ENCODE results near the gene CPM.

CPM gene

DNA sequence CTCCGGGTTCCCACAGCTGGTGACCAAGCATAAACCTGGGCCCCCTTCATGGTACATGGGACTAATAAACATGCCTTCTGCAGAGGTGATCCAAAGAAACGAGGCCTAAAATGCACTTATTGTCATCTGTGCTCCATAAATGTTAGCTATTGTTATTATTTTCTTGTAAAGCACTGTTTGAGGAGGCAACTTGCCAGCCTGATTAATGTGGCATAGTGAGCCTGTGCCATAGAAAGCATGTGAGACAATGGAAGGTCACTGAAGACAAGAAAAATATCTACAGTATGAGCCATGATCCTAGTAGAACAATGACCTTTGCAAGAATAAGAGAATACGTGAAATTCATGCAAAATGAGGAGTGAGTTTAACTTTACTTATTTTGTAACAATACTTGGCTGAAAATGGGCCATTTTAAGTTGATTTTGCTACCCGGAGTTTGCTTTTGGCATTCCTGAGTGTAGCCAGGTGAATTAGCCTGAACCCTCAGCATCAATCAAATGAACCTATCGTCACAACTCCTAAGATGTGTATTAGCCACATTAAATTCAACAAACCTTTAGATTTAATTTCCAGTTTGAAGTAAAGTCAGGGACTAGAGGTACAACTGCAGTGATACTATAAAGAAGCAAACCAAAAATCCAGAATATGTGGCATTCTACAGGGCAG is 52.2 kb downstream of the CPM start:
- DNase-seq: peak in 2 of 56 donors; percentile 12 to 20

DNA sequence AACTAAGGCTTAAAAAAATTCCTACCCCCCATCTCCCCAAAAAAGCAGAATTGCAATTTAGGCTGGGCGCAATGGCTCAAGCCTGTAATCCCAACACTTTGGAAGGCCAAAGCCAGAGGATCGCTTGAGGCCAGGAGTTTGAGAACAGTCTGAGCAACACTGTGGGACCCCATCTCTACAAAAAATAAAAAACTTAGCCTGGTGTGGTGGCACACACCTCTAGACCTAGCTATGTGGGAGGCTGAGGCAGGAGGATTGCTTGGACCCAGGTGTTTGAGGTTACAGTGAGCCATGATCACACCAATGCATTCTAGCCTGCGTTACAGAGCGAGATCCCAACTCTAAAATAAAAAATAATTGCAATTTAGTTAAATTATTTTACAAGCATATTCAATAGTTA is 54.1 kb downstream of the CPM start:
- DNase-seq: no peak

DNA sequence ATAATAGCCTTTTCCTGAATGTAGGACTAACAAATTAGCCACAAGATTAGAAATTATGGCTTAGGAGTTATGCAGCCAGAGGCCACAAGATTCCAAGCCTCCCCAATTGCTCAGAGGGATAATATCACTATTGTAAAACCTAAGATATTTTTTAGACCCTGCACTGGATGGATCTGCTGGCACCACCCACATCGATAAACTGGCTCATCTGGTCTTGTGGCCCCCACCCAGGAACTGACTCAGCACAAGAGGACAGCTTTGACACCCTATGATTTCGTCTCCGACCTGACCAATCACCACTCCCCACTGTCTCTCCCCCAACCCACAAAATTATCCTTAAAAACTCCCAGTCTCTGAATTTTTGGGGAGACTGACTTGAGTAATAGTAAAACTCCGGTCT is 54.7 kb downstream of the CPM start:
- no peak for DNase-seq

DNA sequence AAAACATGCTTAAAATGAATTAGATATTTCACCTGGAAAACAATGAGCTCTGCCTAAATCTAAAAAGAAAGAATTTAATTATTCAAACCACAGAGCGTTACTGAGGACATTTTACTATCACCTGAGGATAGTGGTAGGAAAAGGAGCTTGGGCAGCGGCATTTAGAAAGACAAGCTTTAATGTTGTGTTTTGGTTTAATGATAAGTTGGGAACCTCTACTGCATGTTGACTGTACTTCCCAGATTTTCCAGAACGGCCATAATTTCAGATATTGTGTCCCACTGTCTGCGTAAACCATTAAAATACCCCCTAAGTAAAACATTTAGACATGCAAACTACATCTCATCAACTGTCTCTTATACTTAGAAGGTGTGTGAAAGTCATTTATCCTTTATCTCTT is 55.4 kb downstream of the CPM start:
- DNase-seq: no peak

DNA sequence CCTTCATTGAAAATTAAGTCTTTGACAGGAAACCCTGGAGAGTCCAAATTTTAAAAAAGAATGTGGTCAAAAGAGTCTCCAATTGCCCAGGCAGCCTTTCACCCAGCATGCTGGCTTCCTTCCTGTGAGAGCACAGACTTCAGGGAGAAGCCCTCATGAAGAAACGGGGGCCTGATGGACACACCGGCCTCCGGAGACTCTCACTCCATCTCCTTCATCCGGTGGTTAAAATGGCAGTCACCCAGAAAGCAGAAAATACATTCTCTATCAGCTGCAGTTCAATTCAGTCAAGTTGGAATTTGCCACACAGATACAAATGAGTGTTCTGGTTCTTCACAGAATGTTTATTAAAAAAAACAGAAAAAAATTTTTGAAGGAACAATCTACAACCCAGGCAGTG is 56.5 kb downstream of the CPM start:
- peak in 13 of 56 donors; percentile 3 to 43 (median 16) for DNase-seq

DNA sequence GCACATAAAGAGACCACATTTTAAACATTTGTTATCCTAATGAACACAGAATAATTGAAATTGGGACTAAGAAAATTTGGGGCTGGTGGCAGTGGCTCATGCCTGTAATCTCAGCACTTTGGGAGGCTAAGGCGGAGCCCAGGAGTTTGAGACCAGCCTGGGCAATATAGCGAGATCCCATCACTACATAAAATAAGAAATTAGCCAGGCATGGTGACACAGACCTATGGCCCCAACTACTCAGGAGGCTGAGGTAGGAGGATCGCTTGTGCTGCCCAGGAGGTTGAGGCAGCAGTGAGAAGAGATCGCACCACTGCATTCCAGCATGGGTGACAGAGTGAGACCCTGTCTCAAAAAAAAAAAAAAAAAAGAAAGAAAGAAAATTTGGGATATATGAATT is 59.7 kb downstream of the CPM start:
- no peak for DNase-seq

DNA sequence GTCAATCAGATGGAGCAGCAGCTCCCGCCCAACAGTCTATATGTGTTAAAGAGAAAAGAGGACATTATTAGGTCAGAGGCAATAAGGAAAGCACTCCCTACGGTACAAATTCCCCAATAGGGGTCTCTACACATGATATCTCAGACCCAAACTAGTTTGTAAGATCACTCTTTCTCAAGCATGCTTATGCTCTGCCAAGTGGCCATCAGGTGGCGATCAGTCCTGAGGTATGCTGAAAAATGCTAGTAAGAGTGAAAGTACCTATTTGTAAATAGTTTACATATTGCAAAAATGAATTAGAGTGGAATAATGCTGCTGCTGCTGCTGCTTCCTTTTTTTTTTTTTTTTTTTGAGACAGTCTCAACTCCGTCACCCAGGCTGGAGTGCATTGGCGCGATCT is 61.0 kb downstream of the CPM start:
- DNase-seq: no peak

DNA sequence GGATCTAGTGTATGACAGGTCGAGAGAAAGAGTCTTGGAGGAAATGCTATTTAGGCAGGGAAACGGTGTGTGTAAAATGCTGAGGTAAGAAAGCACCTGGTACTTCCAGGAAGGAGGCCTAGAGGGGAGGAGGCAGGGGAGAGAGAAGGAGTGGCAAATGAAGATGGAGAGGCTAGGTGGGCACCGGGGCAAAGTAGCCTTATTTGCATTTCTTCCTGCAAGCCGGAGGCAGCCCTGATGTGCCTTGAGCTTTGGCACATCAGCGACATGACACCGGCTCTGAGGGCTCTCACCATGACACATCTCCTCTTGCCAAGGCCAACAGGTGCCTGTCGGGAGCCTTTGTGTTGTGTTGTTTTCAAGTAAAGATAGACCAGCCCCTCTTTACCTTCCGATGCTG is 61.6 kb downstream of the CPM start:
- no peak for DNase-seq

DNA sequence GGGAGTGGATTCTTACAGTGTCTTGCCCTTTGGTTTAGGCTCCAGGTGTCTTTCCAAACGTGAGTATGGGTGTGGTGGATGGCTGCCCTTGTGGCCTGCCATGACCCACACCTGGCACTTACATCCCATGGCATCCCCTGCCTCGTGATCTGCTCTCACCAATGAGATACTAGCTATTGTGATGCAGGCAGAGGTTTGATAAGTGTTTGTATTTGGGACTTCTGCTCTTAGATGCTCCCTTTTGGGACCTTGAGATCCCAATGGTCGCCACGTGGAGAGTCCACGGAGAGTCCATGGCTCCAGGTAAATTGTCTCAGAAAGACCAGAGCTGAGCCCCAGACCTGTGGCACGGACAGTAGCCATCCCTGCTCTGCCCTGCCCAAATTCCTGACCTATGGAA is 62.5 kb downstream of the CPM start:
- DNase-seq: no peak

DNA sequence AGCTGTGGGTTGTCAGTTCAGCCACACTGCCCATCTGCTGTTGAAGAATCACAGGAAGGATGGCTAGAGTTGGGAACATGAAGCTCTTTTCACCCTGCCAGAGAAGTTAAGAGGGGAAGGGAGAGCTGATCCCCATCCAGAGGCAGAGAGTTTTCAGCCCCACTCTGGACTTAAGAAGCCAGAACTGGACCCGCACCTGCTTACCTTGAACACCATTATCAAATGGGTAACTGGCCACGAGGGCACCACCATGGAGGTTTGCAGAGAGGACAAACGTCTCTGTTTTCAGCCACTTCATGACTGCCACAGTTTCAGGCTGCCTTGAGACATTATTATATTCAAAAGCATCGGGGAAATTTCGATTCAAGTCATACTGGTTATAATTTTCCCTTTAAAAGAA is 63.0 kb downstream of the CPM start:
- no peak for DNase-seq

DNA sequence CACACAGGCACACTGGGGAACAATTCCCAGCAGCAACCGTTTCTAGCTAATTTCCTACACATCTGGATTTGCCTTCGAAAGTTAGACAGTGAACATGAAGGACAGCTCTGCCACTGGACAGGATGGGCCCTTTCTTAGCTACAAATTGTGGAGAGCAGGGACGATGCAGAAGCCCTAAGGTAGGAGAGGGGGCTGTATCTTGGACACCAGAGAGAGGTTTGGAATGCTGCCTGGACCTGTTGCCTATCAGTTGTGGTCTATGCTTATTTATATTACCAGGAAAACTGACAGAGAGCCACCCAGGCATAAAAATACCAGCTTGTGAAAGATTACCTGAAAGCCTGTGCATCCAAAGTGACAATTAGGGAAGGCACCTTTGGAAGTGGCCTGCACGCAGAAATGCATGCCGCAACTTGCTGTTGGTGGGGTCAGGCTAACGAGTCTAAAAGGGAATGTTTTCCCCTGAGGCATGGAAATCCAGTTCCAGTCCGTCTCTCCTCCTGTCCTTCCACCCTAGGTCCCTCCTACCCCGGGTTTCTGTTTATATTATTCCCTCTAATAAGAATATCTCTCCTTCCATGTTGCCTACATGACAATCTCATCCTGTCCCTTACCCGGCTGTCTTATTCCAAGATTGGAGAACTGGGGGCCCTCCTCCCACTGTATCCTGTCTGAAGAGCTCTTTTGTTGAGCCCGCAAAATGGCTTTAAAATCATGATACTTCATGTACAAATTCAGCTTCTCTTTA is 64.8 kb downstream of the CPM start:
- no peak for DNase-seq

DNA sequence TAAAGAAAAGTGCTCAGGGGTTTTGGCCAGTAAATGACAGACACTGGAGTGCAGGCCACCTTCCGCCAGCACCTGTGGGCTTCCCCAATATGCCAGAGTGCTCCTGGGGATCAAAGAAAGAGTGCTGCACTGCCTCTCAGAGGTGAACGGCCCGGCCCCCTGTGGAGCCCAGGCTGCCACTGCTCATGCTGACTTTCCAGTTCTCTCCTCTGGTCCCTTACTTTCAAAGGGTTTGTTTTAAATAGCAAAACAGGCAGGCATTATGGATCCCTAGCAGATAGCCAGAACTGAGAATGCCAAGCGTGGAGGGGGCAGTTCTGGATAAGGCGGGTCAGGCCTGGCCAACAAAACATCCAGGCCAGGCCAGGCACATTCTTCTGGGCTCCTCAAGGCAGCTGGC is 65.4 kb downstream of the CPM start:
- no peak for DNase-seq

DNA sequence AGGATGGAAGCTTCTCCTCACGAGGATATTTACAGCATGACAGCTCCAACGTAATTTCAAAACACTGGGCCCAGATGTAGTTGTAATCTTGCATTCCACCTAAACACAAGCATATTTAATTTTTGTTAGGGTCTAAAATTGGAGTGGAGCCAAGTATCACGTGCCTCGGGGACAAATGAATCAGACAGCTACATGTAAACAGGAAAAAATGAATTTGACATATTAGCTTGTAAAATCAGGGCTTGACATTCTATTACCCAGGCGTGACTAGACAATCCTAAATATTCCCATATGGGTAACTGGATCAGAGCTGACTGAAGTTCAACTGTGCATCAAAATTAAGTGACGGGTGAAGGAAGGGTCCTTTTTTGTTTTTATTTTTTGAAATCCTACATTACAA is 66.0 kb downstream of the CPM start:
- peak in 1 of 56 donors; percentile 8 for DNase-seq

DNA sequence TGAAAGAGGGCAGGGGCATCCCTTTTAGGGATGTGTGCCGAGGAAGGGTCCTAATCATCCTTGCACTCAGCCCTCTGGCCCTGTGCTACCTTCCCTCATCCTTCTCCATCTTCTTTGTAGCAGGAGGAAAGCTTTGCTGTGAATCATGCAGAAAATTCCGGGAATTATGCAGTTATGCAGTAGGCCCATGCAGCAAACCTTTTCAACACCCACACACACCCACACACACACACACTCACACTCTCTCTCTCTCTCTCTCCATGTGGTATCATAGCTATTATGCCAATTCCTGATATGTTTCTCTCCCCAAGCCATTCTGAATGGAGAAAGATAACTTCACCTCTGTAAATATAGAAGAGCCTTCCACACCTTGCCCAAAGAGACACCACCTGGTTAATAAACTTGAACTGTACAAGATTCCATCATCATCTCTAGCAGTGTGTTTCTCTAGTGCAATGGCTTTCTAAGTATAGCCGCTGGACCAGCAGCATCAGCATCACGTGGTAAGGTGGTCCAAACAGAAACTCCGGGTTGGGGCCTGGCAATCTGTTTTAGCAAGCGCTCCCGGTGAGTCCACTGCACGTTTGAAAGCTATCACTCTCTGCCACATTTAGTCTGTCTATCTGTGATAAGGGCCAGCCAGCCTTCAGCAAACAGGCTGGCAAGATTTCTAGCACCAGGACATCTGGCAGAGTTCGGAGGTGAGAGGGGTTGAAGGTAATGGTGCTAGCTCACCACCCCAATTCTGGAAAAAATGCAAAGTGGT is 67.4 kb downstream of the CPM start:
- no peak for DNase-seq

DNA sequence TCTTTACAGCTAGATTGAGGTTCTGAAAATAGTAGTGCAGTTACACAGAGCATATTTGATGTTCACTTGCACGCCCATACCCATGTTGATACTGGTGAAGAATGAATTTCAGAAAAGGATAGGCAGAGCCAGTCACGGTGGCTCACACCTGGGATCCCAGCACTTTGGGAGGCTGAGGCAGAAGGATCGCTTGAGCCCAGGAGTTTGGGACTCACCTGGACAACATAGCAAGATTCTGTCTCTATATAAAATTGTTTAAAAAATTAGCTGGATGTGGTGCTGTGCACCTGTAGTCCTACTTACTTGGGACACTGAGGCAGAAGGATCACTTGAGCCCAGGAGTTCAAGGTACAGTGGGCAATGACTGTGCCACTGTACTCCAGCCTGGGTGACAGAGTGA is 68.4 kb downstream of the CPM start:
- no peak for DNase-seq

DNA sequence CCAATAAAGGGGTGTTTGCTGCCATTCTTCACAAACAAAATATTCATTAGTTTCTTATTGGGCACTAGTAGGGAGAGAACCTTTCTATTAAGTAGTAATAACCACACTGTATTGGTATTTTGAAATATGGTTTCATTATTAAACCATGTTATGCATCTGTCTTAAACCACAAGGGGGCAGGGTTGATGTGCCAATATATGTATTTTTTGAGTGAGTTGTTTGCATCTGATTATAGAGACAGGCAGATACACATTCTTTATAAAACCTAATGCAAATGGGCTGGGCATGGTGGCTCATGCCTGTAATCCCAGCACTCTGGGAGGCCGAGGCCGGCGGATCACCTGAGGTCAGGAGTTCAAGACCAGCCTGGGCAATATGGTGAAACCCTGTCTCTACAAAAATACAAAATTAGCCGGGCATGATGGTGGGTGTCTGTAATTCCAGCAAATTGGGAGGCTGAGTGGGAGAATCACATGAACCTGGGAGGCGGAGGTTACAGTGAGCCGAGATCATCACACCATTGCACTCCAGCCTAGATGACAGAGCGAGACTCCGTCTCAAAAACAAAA is 69.0 kb downstream of the CPM start:
- peak in 3 of 56 donors; percentile 6 to 31 (median 9) for DNase-seq

DNA sequence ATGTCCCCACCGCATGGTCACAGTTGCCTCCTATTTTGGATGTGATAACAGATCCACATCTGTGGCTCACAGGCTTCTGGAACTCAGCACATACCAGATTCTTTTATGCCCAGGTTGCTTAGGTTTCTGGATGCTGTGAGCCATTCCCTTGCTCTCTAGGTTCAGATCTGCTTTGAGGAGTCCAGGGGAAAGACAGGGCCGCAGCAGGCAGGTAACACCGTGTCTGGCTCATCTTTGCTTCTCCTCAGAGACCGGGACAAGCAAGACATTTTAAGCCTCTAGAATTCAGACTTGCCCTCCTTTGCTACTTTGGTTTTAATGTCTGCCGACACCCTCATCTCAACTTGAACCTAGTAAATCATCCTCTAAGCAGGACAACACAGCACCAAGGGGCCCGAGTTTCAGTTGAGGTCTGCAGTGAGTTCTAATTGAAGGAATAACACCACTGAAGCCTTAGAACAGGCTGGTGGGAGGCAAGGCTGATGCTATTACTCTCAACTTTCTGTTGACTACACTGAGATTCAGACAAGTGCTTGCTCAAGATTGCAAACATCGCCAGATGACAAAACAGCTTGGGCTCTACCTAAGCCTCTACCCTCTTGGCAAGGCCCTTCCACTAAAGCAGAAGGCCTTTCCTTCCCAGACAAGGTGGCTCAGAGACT is 69.7 kb downstream of the CPM start:
- DNase-seq: no peak

DNA sequence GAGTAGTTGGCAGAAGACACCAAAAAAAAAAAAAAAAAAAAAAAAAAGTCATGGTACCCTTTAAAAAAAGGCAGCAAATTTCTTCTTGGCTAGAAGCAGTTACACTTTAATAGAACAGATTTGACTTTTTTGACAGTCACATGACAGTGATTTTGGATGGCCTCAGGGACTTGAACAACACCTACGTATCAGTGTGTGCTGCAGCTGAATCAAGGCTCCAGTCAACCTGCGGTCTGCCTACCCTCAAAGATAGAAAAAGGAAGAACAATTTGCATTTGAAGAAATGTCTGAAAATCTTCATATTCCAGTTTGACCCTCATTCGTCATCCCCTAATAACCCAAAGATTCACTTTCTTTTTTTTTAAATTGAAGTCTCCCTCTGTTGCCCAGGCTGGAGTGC is 71.1 kb downstream of the CPM start:
- DNase-seq: no peak

DNA sequence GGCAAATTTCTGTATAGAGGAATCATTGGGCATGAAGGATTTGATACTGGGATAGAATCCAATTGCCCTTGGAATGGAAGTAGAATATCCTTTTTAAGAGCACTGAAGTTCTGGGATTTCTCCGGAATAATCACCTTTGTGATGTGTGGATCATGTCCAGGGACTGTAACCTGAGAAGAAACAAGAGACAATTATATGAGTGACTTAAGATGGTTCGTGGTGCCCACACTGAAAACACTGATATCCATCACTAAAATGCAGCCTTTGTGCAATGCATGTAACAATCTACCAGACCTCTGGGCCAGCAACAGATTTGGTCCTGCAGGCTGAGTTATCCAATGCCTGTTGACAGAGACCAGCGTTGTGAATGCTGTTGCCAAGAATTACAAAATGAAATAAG is 76.5 kb downstream of the CPM start:
- no peak for DNase-seq

DNA sequence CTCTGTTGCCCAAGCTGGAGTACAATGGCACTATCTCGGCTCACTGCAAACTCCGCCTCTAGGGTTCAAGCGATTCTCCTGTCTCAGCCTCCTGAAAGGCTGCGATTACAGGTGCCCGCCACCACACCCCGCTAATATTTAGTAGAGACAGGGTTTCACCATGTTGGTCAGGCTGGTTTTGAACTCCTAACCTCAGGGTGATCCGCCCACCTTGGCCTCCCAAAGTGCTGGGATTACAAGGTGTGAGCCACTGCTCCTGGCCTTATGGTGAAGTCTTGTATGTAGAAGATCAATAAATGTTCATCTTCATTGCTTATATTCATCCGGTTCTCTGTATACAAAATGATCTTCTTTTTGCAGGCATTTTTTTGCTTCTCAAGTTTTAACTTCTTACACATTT is 77.2 kb downstream of the CPM start:
- no peak for DNase-seq

DNA sequence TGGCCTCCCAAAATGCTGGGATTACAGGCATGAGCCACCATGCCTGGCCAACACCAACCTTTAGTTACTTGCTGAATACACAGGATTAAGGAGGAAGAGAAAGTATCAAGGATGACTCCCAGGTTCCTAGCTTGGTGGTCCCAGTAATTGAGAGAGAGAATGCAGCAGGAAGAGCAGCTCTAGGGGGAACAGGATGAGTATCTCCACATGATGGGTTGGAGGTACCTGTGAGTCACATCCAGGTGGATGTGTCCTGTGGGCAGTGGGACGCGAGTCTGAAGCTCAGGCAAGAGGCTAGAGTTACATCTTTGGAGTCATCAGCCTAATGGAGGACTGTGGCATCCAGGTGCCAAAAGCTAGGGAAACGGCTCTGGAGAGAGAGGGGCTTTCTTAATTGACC is 77.9 kb downstream of the CPM start:
- DNase-seq: no peak

DNA sequence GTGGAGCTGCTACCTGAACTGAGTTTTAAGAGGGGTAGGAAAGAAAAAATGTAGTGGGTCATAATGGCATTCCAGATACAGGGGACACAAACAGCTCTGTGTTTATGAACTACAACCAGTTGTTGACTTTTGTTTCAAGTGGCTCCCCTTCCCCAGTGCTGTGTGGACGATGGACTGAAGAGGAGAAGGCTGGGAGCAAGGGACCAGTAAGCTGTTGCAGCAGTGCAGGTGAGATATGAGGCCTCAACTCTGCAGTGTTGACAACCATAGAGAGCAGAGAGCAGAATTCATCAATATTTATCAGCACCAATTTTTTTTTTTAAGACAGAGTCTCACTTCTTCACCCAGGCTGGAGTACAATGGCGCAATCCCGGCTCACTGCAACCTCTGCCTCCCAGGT is 78.4 kb downstream of the CPM start:
- DNase-seq: no peak

All from amygdala (tissue), 56 donors.